Adipose tissue (tissue), 3 donors: Measurements from ENCODE around the gene GPR107. TPM values are rescaled to one million over a fixed set of nuclear protein-coding genes. Genes with fewer than 3 reads are reported as not detected.
"Not testable (repeated sequence)": the region's sequence is repeated elsewhere in the genome, so short reads cannot be mapped to it uniquely, and the experiment has no call there.

Source experiments
- H3K27ac ChIP-seq: one replicate; pipeline ENCODE4 v1.5.1; 2013; ENCODE audit warnings: low read depth, low read length
- WGBS, 3 donors: extraction: QIAGEN DNeasy Blood & Tissue Kit; methylation state at CpG; one replicate each; pipeline ENCODE4 v1.1.7; 2013; 5-methylcytosine and 5-hydroxymethylcytosine counted together
- polyA plus RNA-seq, 3 donors: library from polyadenylated mRNA; stranded (reverse); fragments of 200-250 nt; gene quantifications; one replicate each; pipeline ENCODE4 v1.2.3, GENCODE V29; 2013
- donor health status: healthy with polysubstance abuse.
- donor health status: Bipolar disorder and iron deficiency.
- donor health status: healthy.

The GPR107 gene
- polyA plus RNA-seq = 10 to 100 TPM; 11.0 to 13.3 (median 11.2) TPM

GRCh38 chr9:130053504-130054324 is at the start of gene GPR107:
Gene GPR107 (plus strand): TSS chr9:130053906. CDS start chr9:130053933, 27 bp downstream.
- 0% methylated on average over 60 to 64 of the region's 64 CpGs for WGBS, 3 donors
- H3K27ac ChIP-seq = no peak within 1 kb of the TSS

- 82 to 89% (median 89%) methylated on average over 8 of the region's 8 CpGs for WGBS, 3 donors
- no peak overlapping the region for H3K27ac ChIP-seq
Observed at GRCh38 chr9:130003943-130004552, 49.7 kb upstream of the GPR107 start.

GRCh38 chr9:130006952-130007351 is 46.8 kb upstream of the GPR107 start:
- H3K27ac ChIP-seq = not testable (repeated sequence)
- WGBS, 3 donors = 96 to 99% (median 99%) methylated on average over 6 of the region's 6 CpGs

- no peak overlapping the region for H3K27ac ChIP-seq
- 43 to 72% (median 67%) methylated on average over 5 of the region's 5 CpGs for WGBS, 3 donors
Observed at GRCh38 chr9:130008538-130008937, 45.2 kb upstream of the GPR107 start.

GRCh38 chr9:130009546-130009945 is 44.2 kb upstream of the GPR107 start:
- not testable (repeated sequence) for H3K27ac ChIP-seq
- WGBS, 3 donors = 94 to 97% (median 96%) methylated on average over 10 of the region's 10 CpGs

GRCh38 chr9:130010151-130010988 is 43.3 kb upstream of the GPR107 start:
- WGBS, 3 donors = 77 to 90% (median 85%) methylated on average over 5 of the region's 5 CpGs
- no peak overlapping the region for H3K27ac ChIP-seq

- 77 to 88% (median 86%) methylated on average over 2 of the region's 2 CpGs for WGBS, 3 donors
- no peak overlapping the region for H3K27ac ChIP-seq
Observed at GRCh38 chr9:130013326-130013725, 40.4 kb upstream of the GPR107 start.

GRCh38 chr9:130015353-130016019 is 38.2 kb upstream of the GPR107 start:
- WGBS, 3 donors = 95 to 98% (median 97%) methylated on average over 5 of the region's 5 CpGs

GRCh38 chr9:130017076-130017475 is 36.6 kb upstream of the GPR107 start:
- WGBS, 3 donors = 46 to 76% (median 72%) methylated on average over 2 of the region's 2 CpGs
- H3K27ac ChIP-seq = no peak overlapping the region

More at GRCh38 chr9:130015353-130016019, 38.2 kb upstream of the GPR107 start:
- no peak overlapping the region for H3K27ac ChIP-seq

- H3K27ac ChIP-seq = not testable (repeated sequence)
- 94 to 97% (median 95%) methylated on average over 8 of the region's 8 CpGs for WGBS, 3 donors
Observed at GRCh38 chr9:130017510-130017909, 36.2 kb upstream of the GPR107 start.

- 91 to 94% (median 94%) methylated on average over 4 of the region's 4 CpGs for WGBS, 3 donors
- no peak overlapping the region for H3K27ac ChIP-seq
Observed at GRCh38 chr9:130018265-130018664, 35.4 kb upstream of the GPR107 start.

GRCh38 chr9:130020618-130021017 is 33.1 kb upstream of the GPR107 start:
- WGBS, 3 donors = 51 to 61% (median 55%) methylated on average over 7 of the region's 7 CpGs
- H3K27ac ChIP-seq = no peak overlapping the region

- 64 to 75% (median 64%) methylated on average over 2 of the region's 2 CpGs for WGBS, 3 donors
- no peak overlapping the region for H3K27ac ChIP-seq
Observed at GRCh38 chr9:130021123-130021522, 32.6 kb upstream of the GPR107 start.

- not testable (repeated sequence) for H3K27ac ChIP-seq
Observed at GRCh38 chr9:130021842-130022241, 31.9 kb upstream of the GPR107 start.

GRCh38 chr9:130022566-130023143 is 31.1 kb upstream of the GPR107 start:
- H3K27ac ChIP-seq = no peak overlapping the region
- WGBS, 3 donors = 81 to 85% (median 85%) methylated on average over 8 of the region's 8 CpGs

More at GRCh38 chr9:130021842-130022241, 31.9 kb upstream of the GPR107 start:
- 94 to 100% (median 96%) methylated on average over 3 of the region's 3 CpGs for WGBS, 3 donors

GRCh38 chr9:130023144-130023787 is 30.4 kb upstream of the GPR107 start:
- H3K27ac ChIP-seq = no peak overlapping the region
- 69 to 83% (median 71%) methylated on average over 7 of the region's 7 CpGs for WGBS, 3 donors

GRCh38 chr9:130023994-130024596 is 29.6 kb upstream of the GPR107 start:
- no peak overlapping the region for H3K27ac ChIP-seq
- 79 to 92% (median 88%) methylated on average over 3 of the region's 3 CpGs for WGBS, 3 donors
